T-helper 1 cell treated with Interleukin-12 subunit alpha and Interleukin-12 subunit beta and Interleukin-4 antibody, amounts not matched to agents 30 ng/mL and 1 ng/mL, for 36 hours (primary cell): ENCODE results near the gene GPR87. TPM values are rescaled to one million over a fixed set of nuclear protein-coding genes. Genes with fewer than 3 reads are reported as not detected.

ENCODE experiments used
- total RNA-seq: library from RNA; stranded (reverse); gene quantifications from 2 replicates; pipeline ENCODE4 v1.2.3, GENCODE V29; 2022

Gene GPR87
- total RNA-seq, 1 donor from 2014 or later = 0.42 TPM

Other genes starting within 250 kb of the GPR87 start
- gene MED12L, start 231.2 kb downstream of the GPR87 start, total RNA-seq = 1.4 and 2.2 TPM in 2 replicates
- 246 and 257 TPM in 2 replicates for gene GPR171, start 113.6 kb downstream of the GPR87 start, total RNA-seq
- gene P2RY14, start 38.3 kb downstream of the GPR87 start, total RNA-seq = 15.9 and 17.8 TPM in 2 replicates
- gene P2RY13, start 12.7 kb upstream of the GPR87 start, total RNA-seq = not detected in 2 replicates
- not detected in 2 replicates for gene P2RY12, start 67.9 kb upstream of the GPR87 start, total RNA-seq
- gene IGSF10, start 144.2 kb upstream of the GPR87 start, total RNA-seq = not detected in 2 replicates